ENCODE results near the gene RAB40AL. TPM values are rescaled to one million over a fixed set of nuclear protein-coding genes. Genes with fewer than 3 reads are reported as not detected.

The RAB40AL gene
- total and polyA plus RNA-seq, 11 donors = 0.10 to 0.63 (median 0.23) TPM; not detected in 6

DNA sequence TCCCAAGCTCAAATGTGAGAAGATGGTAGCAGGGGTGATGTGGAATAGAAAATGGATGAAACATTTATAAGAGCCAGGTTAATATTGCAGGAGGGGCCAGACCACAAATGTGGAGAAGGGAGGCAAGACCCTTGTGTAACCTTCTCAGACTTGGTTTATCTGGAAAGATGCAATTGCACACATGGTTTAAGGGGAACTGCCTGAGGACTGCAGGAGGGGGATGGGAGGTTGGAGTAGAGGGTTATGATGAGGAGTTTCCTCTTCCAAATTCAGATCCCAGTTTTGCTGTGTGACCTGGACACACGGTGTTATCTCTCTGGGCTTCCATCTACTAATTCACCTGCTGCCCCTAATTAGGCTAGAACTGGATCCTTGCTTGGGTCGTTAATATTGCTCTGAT, 46.1 kb downstream of the RAB40AL start:
- Histone ChIP-seq H3K9me3 (no peaks in the 10 kb centered on the region), H3K27me3 (no peaks in the 10 kb centered on the region), H3K4me1 (no peaks in the 10 kb centered on the region), H3K4me3 (no peak overlapping the region), H3K27ac (no peak overlapping the region), H3K36me3 (no peaks in the 10 kb centered on the region)
- ATAC-seq (no peak), DNase-seq (no peak)
- TF ChIP-seq, protein P1, sequence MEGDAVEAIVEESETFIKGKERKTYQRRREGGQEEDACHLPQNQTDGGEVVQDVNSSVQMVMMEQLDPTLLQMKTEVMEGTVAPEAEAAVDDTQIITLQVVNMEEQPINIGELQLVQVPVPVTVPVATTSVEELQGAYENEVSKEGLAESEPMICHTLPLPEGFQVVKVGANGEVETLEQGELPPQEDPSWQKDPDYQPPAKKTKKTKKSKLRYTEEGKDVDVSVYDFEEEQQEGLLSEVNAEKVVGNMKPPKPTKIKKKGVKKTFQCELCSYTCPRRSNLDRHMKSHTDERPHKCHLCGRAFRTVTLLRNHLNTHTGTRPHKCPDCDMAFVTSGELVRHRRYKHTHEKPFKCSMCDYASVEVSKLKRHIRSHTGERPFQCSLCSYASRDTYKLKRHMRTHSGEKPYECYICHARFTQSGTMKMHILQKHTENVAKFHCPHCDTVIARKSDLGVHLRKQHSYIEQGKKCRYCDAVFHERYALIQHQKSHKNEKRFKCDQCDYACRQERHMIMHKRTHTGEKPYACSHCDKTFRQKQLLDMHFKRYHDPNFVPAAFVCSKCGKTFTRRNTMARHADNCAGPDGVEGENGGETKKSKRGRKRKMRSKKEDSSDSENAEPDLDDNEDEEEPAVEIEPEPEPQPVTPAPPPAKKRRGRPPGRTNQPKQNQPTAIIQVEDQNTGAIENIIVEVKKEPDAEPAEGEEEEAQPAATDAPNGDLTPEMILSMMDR (IDR thresholded peaks at IDR 0.05) = no peak
- TF ChIP-seq POLR2A (IDR thresholded peaks at IDR 0.05) = no peak
- intact Hi-C loops (cut with DNase I) = no loop called here
- 64 to 85% (median 78%) methylated on average over 2 of the region's 2 CpGs for WGBS, 4 donors

DNA sequence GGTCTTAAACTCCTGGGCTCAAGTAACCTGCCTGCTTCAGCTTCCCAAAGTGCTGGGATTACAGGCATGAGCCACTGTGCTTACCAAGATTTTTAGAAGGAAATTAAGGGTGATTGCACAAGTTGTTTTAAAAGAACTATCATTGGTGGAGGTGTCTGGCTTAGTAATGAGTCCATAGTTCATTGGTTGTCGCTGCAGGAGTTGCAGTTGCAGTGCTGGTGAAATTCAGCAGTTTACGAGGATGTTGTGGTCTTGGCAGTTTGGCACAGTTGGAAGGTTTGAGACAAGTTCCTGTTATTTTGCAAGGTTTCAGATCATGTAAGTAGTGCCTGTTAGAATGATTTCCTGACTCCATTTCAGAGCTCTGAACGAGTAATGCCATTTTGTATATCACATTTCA, 48.1 kb downstream of the RAB40AL start:
- intact Hi-C loops (cut with DNase I) = no loop called here
- Histone ChIP-seq H3K9me3 (no peaks in the 10 kb centered on the region), H3K27ac (no peak overlapping the region), H3K4me3 (no peak overlapping the region), H3K27me3 (peaks cover 0 to 7% (median 0%) of the 10 kb centered on the region in 9 donors), H3K36me3 (no peaks in the 10 kb centered on the region), H3K4me1 (no peaks in the 10 kb centered on the region)
- DNase-seq = no peak
- WGBS, 4 donors = 61 to 79% (median 72%) methylated on average over 3 of the region's 3 CpGs
- TF ChIP-seq, protein P1 (IDR thresholded peaks at IDR 0.05) = no peak
- TF ChIP-seq POLR2A (IDR thresholded peaks at IDR 0.05) = no peak
- ATAC-seq = peak in 1 of 4 donors; percentile 49

Other genes starting within 250 kb of the RAB40AL start
- gene GPRASP2, start 224.8 kb upstream of the RAB40AL start, total RNA-seq = 10 to 100 TPM in 7 of 9 donors, 1 to 10 TPM in 2; 7.5 to 19.6 (median 14.2) TPM
- gene GPRASP2, start 224.8 kb upstream of the RAB40AL start, polyA plus RNA-seq = 1 to 10 TPM; 4.3 to 7.7 TPM
- 1 to 10 TPM; 3.1 to 9.6 (median 5.4) TPM for gene GPRASP3, start 216.5 kb upstream of the RAB40AL start, total RNA-seq
- 1 to 10 TPM; 1.1 to 2.3 TPM for gene GPRASP3, start 216.5 kb upstream of the RAB40AL start, polyA plus RNA-seq
- 10 to 100 TPM in 2 of 9 donors, 1 to 10 TPM in 6, under 1 TPM in 1; 0.42 to 17.6 (median 3.4) TPM for gene BEX1, start 126.9 kb downstream of the RAB40AL start, total RNA-seq
- 10 to 100 TPM in 1 of 2 donors, 1 to 10 TPM in 1; 4.0 to 12.7 TPM for gene BEX1, start 126.9 kb downstream of the RAB40AL start, polyA plus RNA-seq
- gene NXF3, start 155.9 kb downstream of the RAB40AL start, total RNA-seq = under 1 TPM in 5 of 9 donors, not detected in 4; 0.16 to 0.54 (median 0.48) TPM
- under 1 TPM; 0.08 to 0.30 TPM for gene NXF3, start 155.9 kb downstream of the RAB40AL start, polyA plus RNA-seq

Data from heart left ventricle (tissue), 16 donors.